ENCODE data around the gene RABGAP1. TPM values are rescaled to one million over a fixed set of nuclear protein-coding genes. Genes with fewer than 3 reads are reported as not detected.

The RABGAP1 gene
- total RNA-seq = 51.3 and 71.9 TPM in 2 replicates

DNA sequence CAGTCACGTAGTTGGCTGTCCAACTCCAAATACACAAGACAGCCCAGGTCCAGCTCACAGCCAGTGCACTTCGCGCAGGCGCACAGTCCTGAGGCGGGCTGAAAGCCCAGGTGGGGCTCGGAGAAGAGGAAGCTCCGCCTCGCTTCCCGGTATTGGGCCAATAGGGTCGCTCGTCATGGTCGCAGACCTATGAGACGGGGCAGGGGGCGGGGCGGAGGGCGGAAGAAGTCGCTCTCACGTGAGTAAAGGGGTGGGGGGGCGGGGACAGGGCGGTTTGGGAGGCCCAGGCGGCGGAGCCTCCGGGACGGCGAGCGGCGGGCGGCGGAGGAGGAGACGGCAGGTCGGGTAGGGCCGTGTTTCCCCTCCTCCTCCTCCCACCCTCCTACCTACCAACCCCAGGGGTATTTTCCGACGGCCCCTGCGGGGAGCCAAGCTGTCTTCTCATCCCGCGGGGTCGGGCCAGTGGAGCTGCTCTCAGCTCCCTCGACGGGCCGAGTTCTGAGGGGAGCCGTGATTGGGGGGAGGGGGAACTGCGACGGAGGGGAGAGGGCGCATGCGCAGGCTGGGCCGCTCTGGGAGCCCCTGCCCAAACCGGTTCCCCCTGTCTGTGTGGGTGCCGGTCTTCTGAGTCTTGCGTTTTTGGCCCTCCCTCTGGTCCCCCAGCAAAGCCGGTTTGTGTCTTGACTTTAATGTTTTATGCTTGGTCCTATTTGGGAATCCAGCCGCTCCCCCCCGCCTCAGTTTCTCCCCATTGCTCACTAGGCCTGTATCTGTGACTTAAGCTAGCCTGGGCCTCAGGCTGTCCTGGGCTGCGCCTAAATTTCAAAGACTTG is at the start of gene RABGAP1:
TSS of gene RABGAP1 (plus strand) at position 272 of the 833 bp plus-strand sequence. CDS start 16,040 bp downstream, outside the sequence.

GRCh38 chr9:122904823-122905710 is 35.8 kb upstream of the RABGAP1 start, which contains the start of gene RC3H2:
Gene RC3H2 (minus strand): TSS chr9:122905359. CDS start chr9:122897509, 7,850 bp downstream.

GRCh38 chr9:122912964-122913673 is 27.7 kb upstream of the RABGAP1 start, which contains the start of gene ZBTB6:
Gene ZBTB6 (minus strand): TSS chr9:122913323. CDS start chr9:122912072, 1,251 bp downstream.

DNA sequence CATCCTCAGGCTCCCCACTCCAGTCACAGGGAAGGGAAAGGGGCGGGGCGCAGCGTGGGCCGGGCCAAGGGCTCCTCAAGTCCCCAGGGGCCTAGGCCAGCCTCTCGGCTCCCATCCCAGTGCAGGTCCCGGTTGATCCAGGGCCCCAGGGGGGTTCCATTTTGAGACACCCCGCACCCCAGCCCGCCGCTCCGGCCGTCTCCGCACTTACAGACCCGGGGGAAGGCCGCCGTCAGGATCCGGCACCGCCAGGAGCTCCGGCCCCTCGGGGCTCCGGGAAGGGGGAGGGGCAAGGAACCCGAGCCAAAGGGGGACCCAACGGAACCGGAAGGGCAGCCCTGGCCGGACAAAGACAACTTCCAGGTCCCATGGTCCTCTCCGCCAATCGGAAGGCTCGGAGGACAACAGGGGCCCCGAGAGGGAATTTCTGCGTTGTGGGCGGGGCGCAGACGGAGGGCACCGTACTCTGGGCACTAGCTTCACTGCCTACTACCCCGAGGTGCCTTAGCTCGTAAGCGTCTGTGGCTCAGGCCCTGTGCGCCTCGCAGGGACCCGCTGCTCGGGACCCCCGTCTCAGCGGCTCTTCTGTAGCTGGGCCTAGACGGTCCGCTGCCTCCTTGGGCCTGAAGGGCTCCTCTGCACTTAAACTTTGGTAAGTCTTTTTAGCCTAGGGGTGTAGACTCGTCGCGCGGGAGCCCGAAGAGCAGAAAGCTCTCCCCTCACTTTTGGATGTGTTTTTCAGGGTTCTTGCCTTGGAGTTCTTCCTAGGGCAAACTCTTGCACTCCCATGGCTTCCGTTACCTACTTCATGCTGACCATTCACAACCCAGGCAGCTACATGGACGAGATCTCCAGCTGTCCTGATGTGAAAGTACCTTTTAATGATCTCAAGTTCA is 9.3 kb upstream of the RABGAP1 start, which contains the start of gene ZBTB26:
TSS of gene ZBTB26 (minus strand) at position 287 of the 896 bp plus-strand sequence. CDS start 11,578 bp downstream, outside the sequence.

GRCh38 chr9:123033352-123033751 is 92.5 kb downstream of the RABGAP1 start, which contains the start of gene GPR21:
Gene GPR21 (plus strand): TSS chr9:123033667. CDS start chr9:123034567, 900 bp downstream.

Other genes with a start within 250 kb of the RABGAP1 start
- not detected in 2 replicates for gene OR1L4, start 217.0 kb upstream of the RABGAP1 start, total RNA-seq
- not detected in 2 replicates for gene OR1L6, start 198.7 kb upstream of the RABGAP1 start, total RNA-seq
- gene OR5C1, start 152.1 kb upstream of the RABGAP1 start, total RNA-seq = not detected in 2 replicates
- gene OR1K1, start 140.9 kb upstream of the RABGAP1 start, total RNA-seq = not detected in 2 replicates
- 24.9 and 33.2 TPM in 2 replicates for gene PDCL, start 112.4 kb upstream of the RABGAP1 start, total RNA-seq
- 57.8 and 81.7 TPM in 2 replicates for gene RC3H2, start 35.7 kb upstream of the RABGAP1 start, total RNA-seq
- 16.1 and 21.9 TPM in 2 replicates for gene ZBTB6, start 27.7 kb upstream of the RABGAP1 start, total RNA-seq
- gene ZBTB26, start 9.5 kb upstream of the RABGAP1 start, total RNA-seq = 2.4 and 5.1 TPM in 2 replicates
- gene GPR21, start 92.6 kb downstream of the RABGAP1 start, total RNA-seq = 0.34 and 1.4 TPM in 2 replicates